ENCODE measurements around the gene SLIT3. TPM values are rescaled to one million over a fixed set of nuclear protein-coding genes. Genes with fewer than 3 reads are reported as not detected.

SLIT3 gene
- total RNA-seq, 1 donor from 2014 or later = 3.3 TPM

DNA sequence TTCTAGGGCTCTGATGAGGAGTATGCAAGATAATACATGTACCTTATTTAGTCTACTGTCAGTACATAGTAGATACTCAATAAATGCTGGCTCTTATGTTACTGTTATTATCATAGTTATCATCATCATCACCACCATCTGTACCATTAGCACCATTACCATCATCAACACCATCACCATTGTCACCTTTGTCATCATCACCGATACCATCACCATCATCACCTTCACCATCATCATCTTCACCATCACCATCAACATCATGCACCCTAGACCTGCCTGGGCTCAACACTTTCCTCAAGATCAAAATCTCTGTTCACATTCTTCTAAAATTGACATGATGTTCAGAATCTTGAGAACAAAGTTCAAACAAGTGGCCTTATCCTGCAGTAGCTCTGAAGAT lies 595.6 kb downstream of the SLIT3 start:
- DNase-seq (ENCODE audit: low read depth) = no peak

DNA sequence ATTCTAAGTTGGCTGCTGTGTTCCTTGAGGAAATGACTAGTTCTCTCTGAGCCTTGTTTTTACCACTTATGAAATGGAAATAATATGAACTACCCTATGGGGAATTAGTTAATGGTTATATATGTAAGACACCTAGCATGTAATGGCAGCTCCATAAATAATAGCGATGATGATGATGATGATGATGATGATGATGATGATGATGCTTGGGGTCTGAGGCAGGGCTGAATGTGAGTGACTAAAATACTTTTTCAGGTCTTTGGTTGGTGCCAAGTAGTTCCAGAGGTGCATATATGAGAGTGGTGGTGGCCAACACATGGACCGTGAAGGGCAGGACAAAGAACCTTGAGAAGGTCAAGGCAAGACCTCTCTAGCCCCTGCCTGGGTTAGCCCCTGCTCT lies 598.4 kb downstream of the SLIT3 start:
- DNase-seq (ENCODE audit: low read depth) = no peak

DNA sequence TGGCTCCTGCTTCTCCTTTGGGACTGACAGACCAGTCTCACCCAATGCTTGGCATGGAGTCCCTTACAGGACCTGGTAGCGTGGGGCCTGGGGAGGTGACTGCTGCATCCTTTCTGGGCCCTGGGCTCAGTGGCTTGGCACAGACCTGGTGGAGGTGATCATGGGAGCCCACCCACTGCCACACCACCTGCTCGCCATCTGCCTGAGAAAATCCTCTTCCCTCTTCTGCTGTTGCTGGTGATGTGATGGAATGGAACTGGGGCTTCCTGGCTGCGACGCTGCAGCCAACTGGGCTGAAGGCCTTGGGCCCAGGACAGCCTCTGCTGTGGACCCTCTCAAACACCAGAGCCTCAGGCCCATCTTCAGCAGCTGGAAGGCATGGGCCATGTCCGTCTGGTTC lies 599.3 kb downstream of the SLIT3 start:
- no peak for DNase-seq (ENCODE audit: low read depth)

DNA sequence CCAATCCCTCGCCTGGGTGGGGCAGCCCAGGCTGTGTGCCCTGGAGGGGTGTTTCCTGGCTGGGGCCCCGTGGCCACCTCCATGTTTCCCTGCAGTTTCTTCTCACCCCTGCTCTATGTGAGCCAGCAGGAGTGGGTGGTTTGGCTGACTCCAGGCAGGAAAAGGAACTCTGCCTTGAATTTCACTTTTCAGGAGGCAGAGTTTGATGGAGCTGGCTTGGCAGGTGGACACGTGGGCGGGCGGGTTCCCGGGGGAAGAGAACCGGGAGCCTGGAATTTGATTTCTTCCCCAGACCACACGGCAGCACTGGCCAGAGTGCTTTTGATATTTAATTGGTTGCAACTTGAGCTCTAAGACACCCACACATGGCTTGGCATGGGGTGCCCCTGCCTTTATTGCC lies 601.9 kb downstream of the SLIT3 start:
- DNase-seq (ENCODE audit: low read depth) = no peak

DNA sequence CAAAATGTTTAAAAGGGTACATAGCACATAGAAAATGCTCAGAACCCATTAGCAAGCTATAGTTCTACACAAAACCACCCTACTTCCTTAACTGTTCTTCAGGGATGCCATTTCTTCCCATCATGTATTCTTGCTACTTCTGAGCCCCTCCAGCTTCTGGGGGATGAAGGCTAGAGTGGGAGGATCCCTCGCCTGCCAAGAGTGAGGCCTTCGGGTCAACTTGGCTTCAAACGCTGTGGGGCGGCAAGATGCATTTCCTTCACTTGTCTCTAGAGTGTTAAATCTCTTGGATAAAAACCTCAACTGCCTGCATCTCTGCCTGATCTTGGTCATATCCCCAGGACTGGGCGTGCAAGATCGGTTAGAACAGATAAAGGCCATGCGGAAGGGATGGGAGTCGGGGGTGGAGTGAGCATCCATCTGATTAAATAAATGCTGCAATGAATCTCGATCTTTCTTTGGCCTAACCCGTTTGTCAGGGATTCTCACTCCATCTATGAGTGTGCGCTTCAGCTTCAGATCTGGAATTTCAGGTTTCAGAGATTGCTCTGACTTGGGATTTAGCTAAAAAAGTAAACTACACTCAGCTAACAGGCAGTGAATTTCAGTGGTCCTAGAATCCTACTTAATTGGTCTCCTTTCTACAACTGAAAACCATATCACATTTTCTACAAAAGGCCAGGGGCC lies 603.8 kb downstream of the SLIT3 start:
- DNase-seq (ENCODE audit: low read depth) = no peak

DNA sequence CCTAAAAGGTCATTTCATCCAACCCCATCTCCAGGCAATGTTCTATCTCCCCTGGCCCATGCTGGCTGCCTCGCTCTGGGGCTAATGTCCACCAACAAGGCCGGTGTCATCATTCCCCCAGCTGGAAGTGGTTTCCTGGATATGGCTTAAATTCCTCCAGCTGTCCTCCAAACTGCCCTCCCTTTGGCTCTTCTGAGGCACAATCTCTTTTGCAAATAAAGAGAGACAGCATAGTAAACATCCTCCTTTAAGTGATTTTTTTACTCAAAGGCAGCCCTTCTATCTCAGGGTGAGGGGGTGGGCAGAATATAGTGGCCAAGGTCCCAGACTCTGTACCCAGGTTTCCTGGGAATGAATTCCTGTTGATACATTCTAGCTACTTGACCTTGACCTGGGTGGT lies 604.3 kb downstream of the SLIT3 start:
- no peak for DNase-seq (ENCODE audit: low read depth)

DNA sequence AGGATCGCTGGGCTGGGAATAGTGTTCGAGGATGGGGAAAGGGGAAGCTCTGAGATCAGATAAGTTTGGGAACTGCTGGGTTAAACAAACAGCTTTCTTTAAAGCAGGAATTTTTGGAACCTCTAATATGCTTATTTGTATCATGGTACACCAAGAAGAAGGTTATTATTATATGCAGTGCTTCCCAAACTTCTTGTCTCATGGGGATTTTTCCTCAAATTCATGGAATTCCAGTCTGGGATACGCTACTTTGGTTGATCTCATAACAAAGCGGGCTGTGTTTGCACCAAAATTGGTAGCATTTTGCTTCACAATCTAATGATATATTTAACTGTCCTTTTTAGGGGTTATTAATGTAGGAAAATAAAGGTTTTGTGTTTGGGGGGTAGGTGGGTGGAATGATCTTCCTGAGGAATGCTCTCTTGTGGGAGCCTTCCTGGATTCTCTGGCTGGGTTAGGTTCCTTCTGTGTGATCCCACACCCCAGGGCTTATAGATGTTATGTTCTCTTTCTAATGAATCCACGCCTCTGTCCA lies 605.6 kb downstream of the SLIT3 start:
- DNase-seq (ENCODE audit: low read depth) = no peak

DNA sequence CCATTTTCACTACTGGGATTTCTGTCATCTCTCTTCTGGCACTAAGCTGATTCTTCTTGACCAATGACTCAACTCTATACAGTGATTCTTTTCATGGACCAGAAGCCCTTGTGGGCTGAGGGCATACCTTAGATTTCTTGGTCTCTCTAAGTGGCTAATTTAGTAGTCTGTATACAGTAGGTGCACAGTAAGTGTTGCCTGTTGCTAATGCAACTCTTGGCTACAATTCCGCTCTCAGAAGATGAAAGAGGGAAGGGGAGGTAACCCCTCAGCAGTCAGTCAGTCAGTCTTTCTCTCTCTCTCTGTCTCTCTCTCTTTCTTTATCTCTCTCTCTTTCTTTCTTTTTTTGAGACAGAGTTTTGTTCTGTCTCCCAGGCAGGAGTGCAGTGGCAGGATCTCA lies 606.6 kb downstream of the SLIT3 start:
- DNase-seq (ENCODE audit: low read depth) = no peak

DNA sequence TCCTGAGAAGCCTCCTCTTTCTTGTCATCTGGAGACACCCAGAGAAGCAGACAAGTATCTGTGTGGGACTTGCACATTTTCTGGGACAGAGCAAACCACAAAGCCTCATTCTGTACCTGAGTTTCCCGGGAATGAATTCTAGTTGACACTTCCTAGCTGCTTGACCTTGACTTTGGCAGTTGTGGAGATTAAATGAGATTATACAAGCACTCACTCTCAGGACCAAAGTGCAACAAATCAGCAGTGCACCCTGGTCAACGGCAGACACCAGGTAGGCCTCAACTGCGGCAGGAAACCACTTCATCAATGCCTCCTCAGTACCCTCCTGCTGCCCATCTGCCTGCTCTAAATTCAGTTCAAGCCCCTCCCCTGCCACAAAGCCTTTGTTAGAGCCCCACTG lies 607.1 kb downstream of the SLIT3 start:
- no peak for DNase-seq (ENCODE audit: low read depth)

DNA sequence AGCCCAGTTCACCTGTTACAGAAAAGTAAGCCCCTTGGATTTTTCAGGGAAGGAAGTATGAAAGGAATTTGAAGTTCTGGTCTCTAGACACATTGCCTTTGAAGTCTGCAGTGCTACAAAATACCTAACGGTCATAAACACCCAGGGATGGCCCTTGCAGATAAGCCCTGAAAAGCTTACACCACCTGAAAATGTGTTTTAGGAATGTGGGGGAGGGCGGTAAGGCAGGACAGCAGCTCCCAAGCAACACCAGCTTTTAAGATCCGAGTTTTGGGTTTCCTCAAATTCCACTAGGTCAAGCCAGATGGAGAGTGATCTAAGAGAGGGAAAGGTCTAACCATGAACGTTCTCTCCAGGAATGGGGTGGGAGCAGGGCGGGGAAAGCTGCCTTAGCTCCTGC lies 607.6 kb downstream of the SLIT3 start:
- DNase-seq (ENCODE audit: low read depth) = no peak

DNA sequence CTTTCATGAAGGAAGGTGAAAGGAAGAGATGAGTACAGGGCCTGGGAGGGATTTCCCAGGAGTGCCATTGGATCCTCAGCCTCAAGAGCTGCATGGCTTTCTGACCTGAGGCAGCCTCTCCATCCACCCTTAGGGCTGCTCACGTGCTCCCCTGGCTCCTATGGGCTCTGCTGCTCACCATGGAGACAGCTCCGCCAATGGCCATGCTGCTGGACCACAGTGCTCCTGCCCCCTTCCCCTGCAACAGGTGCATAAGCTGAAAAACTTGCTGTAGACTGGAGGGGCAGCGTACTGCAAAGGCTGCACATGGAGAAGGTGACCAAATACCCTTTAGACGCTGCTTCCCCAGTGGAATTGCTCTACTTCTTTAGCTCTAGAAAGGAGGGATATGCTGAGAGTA lies 609.0 kb downstream of the SLIT3 start:
- no peak for DNase-seq (ENCODE audit: low read depth)

DNA sequence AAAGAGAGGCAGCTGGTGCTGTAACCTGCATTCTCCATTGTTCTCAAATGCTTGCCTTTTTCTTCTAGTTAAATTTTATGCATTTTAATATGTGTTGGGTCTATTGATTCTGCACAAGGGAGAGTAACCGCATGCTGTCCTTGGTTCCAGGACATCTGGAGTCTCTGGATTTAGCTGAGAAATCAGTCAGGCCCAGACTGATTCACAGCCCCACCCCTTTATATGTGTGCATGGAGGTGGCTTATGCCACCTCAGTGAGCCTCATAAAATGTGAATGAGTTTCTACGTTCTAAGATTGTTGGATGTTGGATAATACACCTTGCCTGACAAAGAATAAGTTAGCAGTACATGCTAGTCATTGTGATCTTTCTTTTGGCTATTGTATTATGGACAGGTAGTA lies 611.7 kb downstream of the SLIT3 start:
- DNase-seq (ENCODE audit: low read depth) = no peak

DNA sequence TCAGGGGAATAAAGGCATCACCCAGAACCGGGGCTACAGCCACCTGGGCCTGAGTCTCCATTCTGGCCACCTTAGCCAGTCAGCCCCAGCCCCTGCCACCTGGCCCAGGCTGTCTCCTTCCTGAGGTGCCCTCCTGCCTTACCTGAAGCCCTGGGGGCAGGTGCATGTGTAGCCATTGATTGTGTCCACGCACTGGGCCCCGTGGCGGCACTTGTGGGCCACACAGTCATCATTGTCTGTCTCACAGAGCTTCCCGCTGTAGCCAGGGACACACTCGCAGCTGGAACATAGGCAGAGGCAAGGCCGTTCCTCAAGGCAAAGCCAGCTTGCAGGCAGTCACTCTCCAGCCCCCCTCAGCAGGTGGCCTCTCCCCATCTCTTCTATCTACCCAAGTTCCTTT lies 614.1 kb downstream of the SLIT3 start:
- DNase-seq (ENCODE audit: low read depth) = no peak

DNA sequence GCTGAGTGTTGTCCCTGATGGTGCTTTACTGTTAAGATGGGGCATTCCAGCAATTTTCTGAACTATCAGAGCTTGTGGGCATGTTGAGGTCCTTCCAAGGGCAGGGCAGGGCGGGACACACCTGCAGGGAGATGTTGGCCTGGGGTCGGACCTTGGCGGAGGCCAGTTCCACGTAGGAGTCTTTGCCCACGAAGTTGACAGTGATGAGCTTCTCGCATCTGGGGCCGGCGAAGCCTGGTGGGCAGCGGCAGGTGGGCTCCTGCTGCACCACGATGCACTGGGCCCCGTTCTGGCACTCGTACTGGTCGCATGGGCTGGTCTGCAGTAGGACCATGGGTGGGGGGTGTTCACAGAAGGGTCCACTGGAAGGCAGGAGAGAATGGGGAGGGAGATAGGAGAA lies 615.4 kb downstream of the SLIT3 start:
- no peak for DNase-seq (ENCODE audit: low read depth)

DNA sequence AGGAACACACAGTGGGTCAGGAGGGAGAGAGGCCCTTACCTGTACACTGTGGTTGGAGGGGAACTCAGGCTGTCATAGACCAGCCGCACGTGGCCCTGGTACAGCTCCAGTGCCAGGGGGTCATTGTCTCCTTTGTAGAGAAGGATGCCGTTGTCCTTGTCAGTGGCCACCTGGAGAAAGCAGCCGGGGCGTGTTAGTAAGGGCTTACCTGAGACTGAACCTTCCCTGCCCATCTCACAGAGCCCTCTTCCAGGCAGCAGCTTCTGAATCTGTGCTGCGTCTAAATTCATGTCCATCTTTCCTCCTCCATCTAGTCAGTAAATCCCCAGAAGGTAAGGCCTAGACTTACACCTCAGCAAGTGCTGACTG lies 617.0 kb downstream of the SLIT3 start:
- DNase-seq (ENCODE audit: low read depth) = no peak

DNA sequence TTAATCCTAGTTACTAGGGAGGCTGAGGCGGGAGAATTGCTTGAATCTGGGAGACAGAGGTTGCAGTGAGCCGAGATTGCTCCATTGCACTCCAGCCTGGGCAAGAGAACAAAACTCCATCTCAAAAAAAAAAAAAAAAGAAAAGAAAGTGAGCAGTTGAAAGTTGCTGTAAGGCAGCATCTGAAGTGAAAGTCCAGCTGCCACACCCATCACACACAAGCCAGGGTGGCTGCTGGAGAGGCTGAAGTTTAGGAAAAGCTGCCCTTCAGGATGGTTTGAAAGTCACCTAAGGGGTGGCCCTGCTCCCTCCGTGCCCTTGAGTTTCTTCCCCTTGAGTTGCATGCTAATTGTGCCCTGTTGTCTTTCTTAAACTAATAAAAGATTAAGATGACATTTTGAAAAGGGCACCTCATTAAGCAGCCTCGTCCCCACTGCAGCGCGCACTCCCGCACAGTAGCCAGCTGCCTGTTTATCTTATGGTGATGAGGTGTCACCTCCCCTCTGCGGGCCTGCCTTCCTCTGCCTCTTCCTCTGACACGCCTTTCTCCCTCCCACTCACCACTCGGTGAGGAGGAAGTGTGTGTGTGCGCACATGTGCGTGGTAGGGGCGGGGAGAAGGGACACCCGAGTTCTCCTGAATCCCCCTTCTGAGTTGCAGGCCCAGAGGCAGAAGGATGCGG lies 617.6 kb downstream of the SLIT3 start:
- no peak for DNase-seq (ENCODE audit: low read depth)

DNA sequence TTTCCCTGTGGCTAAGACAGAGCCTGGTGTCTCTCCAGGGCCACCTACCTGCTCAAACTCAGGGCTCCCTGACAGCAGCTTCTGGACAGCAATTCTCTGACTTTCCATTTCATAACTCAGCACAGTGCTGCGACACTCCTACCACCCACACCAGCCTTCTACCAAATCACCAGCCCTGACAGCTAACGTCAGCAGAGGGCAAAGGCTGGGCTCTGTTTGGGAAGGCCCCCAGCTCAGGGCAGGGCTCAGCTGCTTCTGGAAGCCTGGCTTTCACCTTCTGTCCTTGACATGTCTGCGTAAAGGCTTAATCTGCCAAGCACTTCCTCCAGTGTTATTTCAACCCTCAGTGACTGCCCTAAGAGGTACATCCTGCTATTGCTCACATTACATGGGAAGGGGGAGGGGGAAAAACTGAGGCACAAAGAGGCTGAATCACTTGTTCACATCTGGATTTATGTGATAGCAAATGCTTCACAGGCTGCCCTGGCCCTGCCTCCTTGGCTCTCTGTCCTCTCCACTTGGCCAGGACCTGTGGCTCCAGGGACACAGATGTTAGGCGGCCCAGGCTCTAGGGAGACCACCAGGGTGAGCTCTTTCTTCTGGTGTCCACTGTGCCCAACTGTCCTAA lies 619.3 kb downstream of the SLIT3 start:
- DNase-seq (ENCODE audit: low read depth) = peak; percentile 11

DNA sequence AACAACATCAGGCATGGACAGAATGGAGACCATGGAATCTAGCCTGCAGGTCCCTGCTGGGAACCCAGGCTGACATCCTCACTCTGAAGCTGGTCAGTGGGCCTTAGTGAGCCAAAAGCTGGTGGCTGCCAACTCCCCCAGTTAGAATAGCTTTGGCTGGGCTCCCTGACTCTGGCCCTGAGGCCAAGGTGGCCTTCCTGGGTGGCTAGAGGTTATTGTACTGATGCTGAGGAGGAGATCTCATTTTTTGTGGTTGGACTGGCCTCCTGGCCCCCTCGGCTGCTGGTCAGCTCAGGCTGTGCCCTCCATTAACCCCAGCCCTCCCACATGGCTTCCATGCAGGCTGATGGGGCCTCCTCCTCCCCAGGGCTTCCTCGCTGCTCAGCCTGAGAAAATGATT lies 620.5 kb downstream of the SLIT3 start:
- no peak for DNase-seq (ENCODE audit: low read depth)

DNA sequence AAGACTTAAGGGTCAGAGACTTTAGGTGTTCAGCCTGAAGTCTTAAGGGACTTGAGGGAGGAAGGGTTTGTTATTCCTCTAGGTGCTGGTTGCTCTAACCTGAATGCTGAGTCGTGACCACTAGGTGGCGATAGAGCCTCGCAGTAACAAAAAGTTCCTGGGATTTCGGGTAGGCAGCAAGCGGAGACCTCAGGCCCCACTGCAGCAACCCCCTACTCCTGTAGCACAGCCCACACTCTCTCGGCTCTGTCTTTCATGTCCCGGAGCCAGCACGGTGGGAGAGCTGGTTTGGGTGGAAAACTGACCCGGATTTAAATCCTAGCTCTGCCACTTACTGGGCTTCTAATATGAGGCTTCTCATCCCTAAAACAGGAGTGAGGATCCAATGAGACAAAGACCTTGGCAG lies 621.4 kb downstream of the SLIT3 start:
- peak; percentile 66 for DNase-seq (ENCODE audit: low read depth)

DNA sequence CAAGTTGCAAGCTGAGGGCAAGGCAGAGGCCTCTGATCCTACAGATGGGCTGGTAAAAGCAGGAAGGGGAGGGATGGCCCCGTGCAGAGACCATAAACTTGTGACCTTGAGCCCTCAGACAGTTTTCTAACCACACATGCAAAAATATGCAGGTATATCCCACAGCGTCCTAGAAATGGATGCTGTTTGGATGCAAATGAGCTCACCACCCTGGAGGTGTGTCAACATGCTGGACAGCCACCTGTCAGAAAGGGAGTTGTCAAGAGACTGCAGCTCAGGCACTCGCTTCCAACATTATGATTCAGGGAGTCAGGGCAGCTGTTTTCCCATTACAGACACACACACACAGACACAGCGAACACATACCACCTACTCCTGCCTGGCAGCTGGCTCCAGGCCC lies 624.4 kb downstream of the SLIT3 start:
- DNase-seq (ENCODE audit: low read depth) = no peak

DNA sequence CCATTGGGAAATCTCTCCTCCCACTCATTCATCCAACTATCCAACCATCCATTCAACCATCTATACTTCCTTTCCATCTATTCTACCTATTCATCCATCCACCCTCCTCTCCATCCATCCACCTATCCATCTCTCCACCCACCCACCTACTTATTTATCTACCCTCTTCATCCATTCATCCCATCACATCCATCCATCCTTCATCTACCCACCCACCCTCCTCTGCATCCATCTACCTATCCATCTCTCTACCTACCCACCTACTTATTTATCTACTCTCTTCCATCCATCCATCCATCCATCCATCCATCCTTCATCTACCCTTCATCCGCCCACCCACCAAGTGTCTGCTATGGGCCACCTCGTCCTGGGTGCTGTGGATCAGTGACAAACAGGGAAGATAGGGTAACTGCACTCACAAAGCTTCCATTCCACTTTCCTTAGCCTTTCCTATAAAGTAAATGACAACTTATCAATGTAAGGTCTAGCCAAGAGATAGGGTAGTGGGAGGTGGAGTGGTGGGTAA lies 625.0 kb downstream of the SLIT3 start:
- DNase-seq (ENCODE audit: low read depth) = no peak

DNA sequence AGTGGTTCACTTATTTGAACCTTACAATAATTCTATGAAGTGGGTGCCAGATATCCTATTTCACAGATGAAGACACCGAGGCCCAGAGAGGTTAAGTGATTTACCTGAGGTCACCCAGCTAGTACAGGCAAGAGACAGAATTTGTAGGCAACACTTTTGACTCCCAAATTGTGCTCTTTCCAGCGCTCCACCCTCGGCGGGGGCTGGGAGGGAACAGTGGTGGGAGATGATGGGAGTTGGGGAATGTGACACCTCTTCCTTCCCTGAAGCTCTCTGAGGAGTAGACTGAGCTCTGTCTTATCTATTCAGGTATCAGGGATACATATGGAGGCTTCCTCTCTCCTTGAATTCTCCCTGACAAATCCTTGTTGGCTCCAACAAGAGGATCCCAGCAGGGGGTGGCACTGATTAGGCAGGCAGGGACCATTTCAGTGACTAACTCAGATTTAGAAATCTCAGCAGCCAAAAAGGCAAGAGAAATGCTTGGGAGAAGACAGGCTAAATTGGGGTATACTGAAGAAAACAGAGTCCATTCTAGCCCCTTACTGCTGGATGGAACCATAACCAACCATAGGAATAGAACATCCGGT lies 626.0 kb downstream of the SLIT3 start:
- no peak for DNase-seq (ENCODE audit: low read depth)

DNA sequence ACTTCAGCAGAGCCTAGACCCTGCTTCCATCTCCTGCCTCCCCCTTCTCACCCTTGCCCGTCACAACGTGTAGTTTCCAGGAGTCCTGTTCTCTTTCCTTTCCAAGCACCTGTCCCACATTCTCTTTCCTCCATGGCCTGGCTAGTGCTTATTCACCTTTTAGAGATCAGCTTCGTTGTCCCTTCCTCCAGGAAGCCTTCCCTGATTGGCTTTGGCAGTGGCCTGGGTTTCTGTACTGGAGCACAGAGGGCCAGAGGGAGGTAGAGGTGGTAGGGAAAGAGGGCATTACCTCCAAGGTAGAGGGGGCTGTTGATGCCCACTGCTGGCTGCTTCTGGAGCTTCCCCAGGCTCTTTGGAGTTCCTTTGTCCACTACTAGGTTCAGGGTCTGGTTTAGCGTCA lies 628.1 kb downstream of the SLIT3 start:
- no peak for DNase-seq (ENCODE audit: low read depth)

All from renal cortical epithelial cell (primary cell).